ENCODE results near the gene GTPBP6.
"Not testable (repeated sequence)": the region's sequence is repeated elsewhere in the genome, so short reads cannot be mapped to it uniquely, and the experiment has no call there.

Gene GTPBP6

DNA sequence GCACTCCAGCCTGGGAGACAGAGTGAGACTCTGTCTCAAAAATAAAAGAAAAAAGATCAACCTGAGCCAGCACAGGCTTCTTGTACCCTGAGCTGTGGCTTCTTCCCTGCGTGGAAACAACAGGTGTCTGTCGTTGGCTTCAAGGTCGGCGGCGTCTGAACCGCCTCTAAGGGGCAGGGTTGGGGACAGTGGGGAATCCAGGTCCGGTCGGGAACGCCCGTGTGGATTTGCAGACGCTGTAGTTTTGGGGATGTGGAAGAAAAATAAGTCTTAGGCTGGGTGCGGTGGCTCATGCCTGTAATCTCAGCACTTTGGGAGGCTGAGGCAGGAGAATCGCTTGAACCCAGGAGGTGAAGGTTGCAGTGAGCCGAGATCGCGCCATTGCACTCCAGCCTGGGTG, 54.6 kb downstream of the GTPBP6 start:
- DNase-seq (ENCODE audit: low read depth) = not testable (repeated sequence)

- DNase-seq (ENCODE audit: low read depth) = no peak
Observed at GRCh38 chrX:262381-262909, 56.2 kb downstream of the GTPBP6 start.

DNA sequence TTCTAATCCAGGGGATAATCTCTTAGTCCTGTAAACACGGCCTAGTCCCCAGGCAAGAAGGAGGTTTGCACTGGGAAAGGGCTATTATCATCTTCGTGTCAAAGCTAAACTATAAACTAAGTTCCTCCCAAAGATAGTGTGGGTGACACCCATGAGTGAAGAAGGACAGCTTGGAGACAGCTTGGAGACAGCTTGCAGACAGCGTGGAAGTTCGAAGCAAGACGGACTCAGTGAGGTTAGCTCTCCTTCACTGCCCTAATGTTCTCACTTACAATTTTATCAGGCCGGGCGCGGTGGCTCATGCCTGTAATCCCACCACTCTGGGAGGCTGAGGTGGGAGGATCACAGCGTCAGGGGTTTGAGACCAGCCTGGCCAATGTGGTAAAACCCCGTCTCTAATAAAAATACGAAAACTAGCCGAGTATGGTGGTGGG, 56.7 kb downstream of the GTPBP6 start:
- DNase-seq (ENCODE audit: low read depth) = no peak

DNA sequence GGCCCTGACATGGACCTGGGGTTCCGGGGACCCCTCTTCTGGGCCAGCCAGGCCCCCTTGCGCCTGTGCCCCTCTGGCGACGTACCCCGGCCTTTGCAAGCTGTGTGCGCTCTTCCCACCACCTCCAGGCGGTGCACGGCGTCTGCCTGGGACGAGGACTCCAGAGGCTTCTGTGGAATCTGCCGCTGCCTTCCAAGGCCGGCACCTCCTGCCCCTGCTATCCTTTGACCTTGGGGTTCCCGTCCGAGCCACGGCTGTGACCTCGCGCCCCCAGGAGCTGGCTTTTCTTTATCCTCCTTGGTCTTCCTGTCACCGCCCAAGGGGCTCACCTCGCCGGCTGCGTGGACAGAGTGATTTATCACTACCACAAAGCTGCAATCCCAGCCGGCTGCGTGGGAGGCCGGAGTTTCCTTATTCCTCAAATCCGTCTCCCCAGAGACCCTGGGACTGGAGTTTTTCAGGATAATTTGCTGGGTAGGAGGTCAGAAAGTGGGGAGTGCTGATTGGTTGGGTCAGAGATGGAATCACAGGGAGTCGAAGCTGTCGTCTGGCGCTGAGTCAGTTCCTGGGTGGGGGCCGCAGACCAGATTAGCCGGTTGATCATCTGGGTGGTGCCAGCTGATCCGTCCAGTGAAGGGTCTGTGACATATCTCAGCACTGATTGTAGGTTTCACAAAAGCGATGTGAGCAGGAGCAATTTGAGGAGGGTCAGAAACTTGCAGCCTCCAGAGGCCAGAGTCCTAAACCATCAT, 57.3 kb downstream of the GTPBP6 start:
- no peak for DNase-seq (ENCODE audit: low read depth)

DNA sequence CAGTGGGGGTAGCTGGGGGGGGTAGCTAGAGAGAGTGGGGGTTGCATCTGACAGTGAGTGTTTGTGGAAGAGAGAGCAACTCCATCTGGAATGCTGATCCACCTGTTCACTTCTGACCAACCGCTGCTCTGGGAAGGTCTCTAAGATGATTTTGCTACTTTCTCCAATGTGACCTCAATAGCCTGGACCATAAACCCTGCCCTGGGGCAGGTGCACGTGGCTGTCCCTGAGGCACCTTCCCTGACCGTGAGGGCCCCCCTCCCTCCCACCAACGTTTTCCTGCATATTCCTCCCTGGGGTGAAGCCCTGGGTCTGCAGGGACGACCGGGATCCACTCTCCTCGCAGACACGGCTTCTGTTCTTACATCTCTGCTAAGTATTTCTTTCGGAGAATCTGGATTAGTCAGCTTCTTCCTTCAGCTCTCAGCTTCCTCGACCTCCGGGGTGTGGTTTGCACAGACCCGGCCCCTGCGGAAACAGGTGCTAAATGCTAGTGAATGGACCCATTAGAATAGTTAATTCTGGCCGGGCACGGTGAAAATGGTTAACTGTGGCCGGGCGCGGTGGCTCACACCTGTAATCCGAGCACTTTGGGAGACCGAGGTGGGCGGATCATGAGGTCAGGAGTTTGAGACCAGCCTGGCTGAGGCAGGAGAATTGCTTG, 58.8 kb downstream of the GTPBP6 start:
- no peak for DNase-seq (ENCODE audit: low read depth)

GRCh38 chrX:258291-259040, 60.1 kb downstream of the GTPBP6 start:
- no peak for DNase-seq (ENCODE audit: low read depth)

- no peak for DNase-seq (ENCODE audit: low read depth)
Observed at GRCh38 chrX:257681-258289, 60.8 kb downstream of the GTPBP6 start.

DNA sequence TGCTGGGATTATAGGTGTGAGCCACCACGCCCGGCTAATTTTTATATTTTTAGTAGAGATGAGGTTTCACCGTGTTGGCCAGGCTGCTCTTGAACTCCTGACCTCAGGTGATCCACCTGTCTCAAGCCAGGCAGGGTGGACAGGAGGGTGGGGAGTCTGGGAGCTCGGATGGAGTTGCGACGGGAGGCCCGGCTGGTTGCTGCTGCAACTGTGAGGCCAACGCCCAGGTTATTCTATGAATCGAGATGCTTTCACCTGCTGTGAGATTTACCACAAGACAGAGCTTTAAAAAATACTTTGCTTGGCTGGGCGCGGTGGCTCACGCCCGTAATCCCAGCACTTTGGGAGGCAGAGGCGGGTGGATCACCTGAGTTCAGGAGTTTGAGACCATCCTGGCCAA, 61.5 kb downstream of the GTPBP6 start:
- DNase-seq (ENCODE audit: low read depth) = not testable (repeated sequence)

GRCh38 chrX:255923-256331, 62.7 kb downstream of the GTPBP6 start:
- DNase-seq (ENCODE audit: low read depth) = no peak
